Measurements from ENCODE around the gene PTP4A2.

The PTP4A2 gene

DNA sequence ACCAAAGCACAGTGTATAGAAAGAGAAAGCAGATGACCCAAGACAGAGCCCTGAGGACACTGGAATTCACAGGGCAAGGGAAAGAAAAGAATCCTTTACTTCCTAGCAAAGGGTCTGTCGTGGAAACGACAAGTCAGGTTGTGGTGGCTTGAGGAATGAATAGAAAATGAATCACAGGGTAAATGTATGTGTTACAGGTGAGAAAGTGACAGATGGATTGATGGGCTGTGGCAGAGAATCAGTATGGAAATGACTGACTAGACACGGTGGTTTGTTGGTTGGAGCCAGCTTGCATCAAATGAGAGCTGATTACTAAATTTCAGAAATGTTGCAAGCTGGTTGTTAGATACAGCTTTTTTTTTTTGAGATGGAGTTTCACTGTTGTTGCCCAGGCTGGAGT, 46.9 kb downstream of the PTP4A2 start:
- peak in 1 of 4 experiments; percentile 38 for DNase-seq (ENCODE audit: low read depth in 4 of 4, low spot score in 1 of 4)

DNA sequence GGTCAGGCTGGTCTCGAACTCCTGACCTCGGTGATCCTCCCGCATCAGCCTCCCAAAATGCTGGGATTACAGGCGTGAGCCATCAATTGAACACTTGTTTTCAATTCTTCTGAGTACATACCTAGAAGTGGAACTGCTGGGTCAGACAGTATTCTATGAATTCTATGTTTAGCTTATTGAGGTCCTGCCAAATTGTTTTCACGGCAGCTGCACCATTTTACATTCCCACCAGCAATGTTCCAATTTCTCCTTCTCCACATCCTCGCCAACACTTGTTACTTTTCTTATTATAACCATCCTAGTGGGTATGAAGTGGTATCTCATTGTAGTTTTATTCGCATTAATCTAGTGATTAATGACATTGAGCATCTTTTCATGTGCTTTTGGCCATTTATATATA, 49.9 kb downstream of the PTP4A2 start:
- no peak for DNase-seq (ENCODE audit: low read depth in 4 of 4, low spot score in 1 of 4)

DNA sequence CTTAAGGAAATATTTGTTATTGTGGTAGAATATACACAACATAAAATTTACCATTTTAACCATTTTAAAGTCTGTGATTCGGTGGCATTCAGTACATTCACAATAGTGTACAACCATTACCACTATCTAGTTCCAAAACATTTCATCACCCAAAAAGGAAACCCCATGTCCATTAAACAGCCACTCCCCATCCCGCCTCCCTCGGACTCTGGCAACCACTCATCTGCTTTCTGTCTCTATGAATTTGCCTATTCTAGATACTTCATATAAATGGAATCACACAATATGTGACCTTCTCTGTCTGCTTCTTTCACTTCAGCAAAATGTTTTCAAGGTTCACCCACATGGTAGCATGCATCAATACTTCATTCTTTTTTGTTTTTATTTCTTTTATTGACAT, 51.3 kb downstream of the PTP4A2 start:
- no peak for DNase-seq (ENCODE audit: low read depth in 4 of 4, low spot score in 1 of 4)

DNA sequence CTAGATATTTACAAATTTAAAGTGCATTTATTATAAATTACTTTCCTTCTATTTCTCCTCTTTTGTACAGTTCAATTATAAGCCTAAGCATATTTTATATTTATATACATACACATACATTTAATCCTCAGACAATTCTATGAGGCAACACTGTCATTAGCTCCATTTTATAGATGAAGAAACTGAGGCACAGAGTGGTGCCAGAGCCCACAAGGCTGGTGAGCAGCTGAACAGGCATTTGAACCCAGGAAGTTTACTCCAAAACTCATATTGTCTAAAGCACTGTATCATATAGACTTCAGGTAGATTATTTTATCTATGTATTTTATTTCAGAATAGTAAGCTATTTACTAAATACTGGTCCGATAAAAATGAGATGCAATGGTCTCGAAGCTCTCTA, 52.3 kb downstream of the PTP4A2 start:
- no peak for DNase-seq (ENCODE audit: low read depth in 4 of 4, low spot score in 1 of 4)

DNA sequence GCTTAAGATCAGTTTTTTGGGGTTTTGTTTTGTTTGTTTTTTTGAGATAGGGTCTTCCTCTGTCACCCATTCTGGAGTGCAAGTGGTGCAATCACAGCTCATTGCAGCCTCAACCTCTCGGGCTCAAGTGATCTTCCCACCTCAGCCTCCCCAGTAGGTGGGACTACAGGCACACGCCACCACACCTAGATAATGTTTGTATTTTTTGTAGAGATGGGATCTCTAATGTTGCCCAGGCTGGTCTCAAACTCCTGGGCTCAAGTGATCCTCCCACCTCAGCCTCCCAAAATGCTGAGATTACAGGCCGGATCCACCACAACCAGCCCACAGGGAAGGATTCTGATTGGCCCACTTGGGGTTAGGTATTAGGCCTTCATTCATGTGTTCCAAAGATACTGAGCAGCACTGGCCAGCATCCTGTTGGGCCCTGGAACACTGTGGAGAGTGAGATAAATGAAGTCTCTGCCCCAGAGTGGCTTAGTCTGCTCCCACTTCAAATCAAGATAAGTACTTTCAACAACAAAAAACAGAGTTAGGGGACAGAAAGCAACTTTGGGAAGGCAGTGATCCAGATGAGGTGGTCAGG, 54.7 kb downstream of the PTP4A2 start:
- no peak for DNase-seq (ENCODE audit: low read depth in 4 of 4, low spot score in 1 of 4)

DNA sequence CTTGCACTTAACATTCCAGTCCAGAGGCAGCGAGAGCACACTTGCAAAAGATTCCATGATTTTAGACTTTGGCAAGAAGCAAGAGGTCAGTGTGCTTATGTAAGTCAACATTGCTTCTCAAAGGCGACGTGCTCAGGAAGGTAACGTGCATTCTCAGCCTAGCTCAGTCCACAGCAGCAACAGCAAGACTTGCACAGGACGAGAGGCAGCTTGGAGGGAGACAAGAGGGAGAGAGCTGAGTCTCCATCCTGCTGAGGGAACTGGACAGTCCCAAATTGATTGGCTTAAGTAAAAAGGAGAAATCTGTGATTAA, 56.5 kb downstream of the PTP4A2 start:
- no peak for DNase-seq (ENCODE audit: low read depth in 4 of 4, low spot score in 1 of 4)

DNA sequence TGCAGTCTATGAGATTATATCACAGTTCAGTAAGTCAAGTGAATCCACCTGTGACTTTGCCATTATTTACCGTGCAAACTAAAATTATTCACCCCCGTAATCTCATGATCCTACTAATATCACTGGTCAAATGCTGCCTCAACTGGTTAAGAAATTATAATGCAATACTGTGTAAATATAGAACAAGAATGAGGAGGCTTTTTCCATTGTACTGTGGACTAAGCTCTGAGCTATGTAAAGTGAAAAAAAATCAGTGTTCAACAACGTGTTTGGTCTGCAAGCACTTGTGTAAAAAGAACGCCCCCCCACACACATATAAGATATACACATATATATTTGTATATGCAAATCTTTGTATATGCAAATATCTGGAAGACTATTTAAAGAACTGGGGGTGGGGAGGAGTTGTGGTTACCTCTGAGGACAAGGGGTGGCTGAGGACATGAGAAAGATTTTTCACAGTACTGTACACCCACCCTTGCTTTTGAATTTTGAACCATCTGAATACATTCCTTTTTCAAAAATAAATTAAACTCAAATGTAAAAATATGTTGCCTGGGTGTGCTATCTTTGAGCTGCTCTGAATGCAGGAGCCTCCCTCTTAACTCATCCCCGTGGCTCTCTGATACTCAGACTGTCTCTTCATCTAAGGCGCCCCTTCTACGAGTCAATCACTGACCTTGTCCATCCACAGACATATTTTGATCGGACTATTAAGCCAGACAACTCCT, 57.0 kb downstream of the PTP4A2 start:
- no peak for DNase-seq (ENCODE audit: low read depth in 4 of 4, low spot score in 1 of 4)

DNA sequence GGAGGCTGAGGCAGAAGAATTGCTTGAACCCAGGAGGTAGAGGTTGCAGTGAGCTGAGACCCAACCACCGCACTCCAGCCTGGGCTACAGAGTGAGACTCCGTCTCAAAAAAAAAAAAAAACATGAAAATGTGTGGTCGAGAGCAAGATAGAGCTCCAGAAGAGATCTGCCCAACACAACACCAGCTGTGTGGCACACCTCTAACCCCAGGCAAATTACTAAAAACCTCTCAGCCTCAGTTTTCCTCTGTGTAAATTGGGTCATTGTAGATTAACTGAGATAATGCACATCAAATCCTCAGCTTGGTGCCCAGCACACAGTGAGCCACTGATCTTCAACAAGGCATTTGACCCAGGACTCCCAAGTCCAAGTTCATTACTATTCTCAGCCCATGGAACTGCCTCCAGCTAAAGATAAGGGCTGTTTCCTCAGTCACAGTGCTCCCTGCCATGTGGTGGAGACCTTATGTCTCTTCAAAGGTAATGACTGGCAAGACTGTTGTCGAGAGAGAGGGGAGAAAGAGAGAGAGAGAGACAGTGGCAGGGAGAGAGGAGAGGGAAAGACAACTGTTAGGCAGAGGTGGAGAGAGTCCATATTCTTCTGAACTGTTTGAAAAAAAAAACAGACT, 58.1 kb downstream of the PTP4A2 start:
- no peak for DNase-seq (ENCODE audit: low read depth in 4 of 4, low spot score in 1 of 4)

DNA sequence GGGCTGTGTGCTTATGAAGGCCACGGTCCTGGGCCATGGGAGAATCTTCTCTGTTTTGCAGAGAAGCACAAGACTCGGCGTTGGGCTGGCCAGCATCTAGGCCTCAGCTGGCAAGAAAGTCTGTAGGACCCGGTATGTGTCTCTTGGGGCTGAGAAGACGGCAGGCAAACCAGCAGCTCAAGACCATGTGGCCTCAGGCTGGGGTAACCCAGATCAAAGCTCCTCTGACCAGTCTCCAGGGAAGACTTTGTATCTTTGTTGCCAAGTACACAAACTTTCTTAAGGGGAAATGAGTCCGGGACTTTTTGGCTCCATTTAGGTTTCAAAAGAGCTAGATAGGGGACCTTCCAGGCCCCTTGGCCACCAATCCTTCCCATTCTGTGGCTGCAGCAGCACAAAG, 60.1 kb downstream of the PTP4A2 start:
- no peak for DNase-seq (ENCODE audit: low read depth in 4 of 4, low spot score in 1 of 4)

DNA sequence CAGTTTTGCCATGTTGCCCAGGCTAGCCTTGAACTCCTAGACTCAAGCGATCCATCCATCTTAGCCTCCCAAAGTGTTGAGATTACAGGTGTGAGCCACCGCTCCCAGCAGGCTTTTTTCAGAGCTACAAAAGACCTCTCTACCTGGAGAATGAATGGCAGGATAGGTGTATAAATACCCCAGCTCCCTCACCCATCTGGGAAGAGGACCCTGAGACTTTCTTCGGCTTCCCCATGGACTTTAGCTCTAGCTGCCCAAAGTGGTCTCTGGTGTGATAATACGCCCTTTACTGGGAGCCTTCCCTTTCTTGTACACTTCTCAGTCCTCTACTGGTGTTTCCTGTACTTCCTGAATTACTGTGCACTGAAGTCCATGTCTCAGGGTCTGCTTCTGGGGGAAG, 60.6 kb downstream of the PTP4A2 start:
- no peak for DNase-seq (ENCODE audit: low read depth in 4 of 4, low spot score in 1 of 4)

DNA sequence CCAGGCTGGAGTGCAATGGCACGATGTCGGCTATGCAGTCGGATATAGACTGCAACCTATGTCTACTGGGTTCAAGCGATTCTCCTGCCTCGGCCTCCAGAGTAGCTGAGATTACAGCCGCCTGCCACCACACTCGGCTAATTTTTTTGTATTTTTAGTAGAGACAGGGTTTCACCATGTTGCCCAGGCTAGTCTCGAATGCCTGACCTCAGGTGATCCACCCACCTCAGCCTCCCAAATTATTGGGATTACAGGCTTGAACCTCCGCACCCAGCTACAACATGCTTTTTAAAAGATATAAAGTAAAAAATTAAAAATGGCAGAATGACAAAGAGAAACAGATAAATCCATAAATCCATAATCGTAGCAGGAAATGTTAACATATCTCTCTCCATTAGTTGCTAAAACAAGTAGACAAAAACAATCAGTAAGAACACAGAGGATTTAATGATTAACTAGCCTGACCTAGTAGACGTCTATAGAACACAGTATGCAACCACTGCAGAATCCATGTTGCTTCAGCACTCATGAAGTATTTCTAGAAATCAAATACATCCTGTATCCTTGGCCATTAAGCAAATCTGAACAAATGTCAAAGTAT, 62.4 kb downstream of the PTP4A2 start:
- no peak for DNase-seq (ENCODE audit: low read depth in 4 of 4, low spot score in 1 of 4)

DNA sequence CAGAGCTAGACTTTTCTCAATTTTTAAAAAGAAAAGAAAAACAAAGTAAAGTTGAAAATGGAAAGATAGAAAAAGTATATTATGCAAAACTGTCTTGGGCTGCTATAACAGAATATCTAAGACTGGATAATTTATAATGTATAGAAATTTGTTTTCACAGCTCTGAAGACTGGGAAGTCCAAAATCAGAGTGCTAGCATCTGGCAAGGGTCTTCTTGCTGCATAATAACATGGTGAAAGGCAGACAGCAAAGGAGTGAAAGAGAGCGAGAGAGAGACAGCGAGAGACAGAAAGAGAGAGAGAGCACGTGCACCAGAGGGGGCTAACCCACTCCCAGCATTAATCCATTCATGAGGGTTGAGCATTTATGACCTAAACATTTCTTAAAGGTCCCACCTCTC, 63.2 kb downstream of the PTP4A2 start:
- DNase-seq (ENCODE audit: low read depth in 4 of 4, low spot score in 1 of 4), result no peak

DNA sequence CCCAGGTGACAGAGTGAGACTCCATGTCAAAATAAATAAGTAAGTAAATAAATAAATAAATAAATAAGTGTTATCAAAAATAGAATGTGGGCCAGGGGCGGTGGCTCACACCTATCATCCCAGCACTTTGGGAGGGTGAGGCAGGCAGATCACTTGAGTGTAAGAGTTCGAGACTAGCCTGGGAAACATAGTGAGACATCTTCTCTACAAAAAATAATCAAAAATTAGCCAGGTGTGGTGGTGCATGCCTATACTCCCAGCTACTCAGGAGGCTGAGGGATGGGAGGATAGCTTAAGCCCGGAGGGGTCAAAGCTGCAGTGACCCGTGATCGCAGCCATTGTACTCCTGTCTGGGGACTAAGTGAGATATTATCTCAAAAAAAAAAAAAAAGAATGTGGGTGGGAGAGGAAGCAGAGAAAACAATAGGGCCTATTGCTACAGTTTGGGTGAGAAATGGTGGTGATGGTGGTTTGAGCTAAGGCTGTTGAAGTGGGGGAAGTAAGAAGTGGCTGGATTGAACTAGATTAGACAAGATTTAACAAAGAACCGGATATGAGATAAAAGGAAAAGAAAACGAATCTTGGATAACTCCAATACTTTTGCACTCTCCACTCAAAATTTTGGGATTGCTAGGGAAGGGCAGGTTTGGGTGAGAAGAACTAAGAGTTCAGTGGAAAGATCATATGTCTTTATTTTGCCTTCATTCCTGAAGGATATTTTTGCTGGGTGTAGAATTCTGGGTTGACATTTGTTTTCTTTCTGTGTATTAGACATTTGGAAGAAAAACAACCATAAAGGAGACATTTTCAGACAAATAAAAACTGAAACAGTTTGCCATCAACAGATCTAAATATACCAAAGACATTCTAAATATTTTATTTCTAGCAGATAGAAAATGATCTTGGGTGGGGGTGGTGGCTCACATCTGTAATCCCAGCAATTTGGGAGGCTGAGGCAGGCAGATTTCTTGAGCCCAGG, 65.2 kb downstream of the PTP4A2 start:
- no peak for DNase-seq (ENCODE audit: low read depth in 4 of 4, low spot score in 1 of 4)

DNA sequence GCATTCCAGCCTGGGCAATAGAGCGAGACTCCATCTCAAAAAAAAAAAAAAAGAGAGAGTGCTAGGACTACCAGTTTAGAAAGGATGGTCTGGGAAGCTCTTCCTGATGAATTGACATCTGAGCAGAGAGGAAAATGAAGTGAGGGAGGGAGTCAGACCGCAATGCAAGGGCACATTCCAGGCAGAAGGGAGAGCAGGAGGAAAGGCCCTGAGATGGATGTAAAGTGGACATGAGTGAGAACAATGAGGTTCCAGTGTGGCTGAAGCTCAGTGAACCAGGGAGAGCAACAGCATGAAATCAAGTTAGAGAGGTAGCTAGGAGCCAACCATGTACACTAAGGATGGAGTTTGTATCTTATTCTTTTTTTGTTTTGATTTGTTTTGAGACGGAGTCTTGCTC, 66.5 kb downstream of the PTP4A2 start:
- no peak for DNase-seq (ENCODE audit: low read depth in 4 of 4, low spot score in 1 of 4)

DNA sequence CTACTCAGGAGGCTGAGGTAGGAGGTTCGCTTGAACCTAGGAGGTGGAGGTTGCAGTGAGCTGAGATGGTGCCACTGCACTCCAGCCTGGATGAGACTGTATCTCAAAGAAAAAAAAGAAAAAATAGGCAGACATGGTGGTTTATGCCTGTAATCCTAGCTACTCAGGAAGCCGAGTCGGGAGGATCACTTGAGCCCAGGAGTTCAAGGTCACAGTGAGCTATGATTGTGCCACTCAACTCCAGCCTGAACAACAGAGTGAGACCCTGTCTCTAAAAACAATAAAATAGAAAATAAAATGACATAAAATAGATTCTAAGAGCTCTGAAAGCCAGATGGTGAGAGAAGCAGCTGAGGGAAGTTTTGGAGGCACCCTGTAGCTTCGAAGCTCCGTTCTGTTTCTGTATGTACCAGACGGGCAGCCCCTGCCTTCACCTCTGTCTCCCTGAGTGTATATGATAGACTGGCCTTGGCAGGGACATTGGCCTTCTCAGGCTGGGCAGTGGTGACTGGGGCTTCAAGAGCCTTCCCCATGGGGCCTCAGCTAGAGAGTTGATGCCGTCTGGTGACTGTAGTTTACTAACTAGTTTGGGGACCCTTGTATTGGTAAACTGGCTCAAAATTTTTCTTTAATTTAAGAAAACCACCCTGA, 68.0 kb downstream of the PTP4A2 start:
- no peak for DNase-seq (ENCODE audit: low read depth in 4 of 4, low spot score in 1 of 4)

DNA sequence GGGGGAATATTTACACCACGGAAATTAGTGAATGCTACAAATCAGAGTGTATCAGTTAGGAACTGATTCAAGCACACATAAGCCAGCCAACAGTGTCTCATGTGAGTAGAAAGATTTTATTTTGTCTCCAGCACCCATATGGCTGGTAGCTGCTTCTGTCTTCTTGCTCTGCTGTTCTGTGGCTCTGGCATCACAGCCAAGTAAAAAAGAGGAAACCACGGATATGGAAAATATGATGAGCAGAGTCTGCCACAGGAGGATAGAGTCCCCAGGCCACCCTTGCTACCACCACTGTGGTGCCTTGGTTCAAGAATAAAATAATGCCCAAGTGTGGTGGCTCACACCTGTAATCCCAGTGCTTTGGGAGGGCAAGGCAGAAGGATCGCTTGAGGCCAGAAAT, 68.7 kb downstream of the PTP4A2 start:
- no peak for DNase-seq (ENCODE audit: low read depth in 4 of 4, low spot score in 1 of 4)

DNA sequence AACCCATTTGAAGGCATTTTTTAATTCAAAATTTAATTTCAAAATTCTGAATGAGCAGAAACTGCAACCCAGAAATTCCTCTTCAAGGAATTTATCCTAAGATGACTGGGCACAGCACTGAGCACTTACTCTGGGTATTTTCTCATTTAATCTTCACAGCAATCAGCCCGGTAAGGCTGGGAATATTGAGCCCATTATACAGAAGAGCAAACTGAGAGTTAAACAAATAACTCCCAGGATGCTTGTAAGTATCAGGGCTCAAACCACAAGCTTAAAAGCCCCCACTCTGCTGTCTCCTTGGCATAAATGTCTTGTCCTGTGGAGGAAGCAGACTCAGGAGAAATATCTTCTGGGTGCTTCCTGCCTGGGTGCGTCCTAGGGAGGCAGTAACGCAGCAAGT, 69.3 kb downstream of the PTP4A2 start:
- no peak for DNase-seq (ENCODE audit: low read depth in 4 of 4, low spot score in 1 of 4)

DNA sequence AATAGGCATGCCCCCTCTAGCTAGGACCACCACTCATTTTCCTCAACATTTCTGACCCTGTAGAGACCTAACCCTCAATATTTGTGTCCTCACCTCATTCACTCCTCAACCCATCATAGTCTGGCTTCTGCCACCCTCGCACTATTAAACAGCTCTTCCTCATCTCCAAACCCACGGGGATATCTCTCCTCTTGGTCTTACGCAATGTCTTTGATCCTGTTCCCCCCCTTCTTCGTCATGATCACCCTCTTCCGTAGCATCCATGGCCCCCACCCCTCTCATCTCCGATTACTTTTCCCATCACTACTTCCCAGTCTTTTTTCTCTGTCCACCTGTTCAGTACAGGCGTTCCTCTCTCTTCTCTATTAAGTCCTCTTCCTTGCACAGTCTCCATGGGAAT, 70.6 kb downstream of the PTP4A2 start:
- DNase-seq (ENCODE audit: low read depth in 4 of 4, low spot score in 1 of 4), result no peak

DNA sequence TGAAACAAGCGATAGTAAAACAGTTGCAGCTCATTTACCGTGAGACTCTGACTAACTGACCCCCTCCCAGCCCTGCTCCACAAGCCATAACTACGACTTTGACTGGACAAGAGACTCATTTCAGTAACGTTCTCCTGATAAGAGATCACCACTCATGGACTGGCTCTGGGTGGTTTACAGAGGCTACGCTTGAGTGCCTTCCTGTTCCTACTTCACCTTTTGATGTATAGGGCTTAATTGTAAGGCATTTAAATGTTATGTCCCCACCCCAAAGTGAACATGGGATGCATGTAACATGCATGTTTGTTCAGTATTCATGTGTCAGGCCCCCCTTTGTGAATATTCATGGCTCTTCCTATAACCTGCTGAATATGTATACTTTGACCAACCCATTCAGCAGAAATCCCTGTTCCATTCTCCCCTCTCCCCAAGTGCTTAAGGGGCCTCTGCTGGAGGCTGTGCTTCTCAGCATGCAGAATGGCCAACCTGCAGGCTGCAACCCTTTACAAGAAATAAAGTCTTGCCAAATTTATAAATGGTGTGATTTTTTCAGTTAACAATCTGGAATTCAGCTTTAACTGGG, 71.6 kb downstream of the PTP4A2 start:
- DNase-seq (ENCODE audit: low read depth in 4 of 4, low spot score in 1 of 4), result no peak

DNA sequence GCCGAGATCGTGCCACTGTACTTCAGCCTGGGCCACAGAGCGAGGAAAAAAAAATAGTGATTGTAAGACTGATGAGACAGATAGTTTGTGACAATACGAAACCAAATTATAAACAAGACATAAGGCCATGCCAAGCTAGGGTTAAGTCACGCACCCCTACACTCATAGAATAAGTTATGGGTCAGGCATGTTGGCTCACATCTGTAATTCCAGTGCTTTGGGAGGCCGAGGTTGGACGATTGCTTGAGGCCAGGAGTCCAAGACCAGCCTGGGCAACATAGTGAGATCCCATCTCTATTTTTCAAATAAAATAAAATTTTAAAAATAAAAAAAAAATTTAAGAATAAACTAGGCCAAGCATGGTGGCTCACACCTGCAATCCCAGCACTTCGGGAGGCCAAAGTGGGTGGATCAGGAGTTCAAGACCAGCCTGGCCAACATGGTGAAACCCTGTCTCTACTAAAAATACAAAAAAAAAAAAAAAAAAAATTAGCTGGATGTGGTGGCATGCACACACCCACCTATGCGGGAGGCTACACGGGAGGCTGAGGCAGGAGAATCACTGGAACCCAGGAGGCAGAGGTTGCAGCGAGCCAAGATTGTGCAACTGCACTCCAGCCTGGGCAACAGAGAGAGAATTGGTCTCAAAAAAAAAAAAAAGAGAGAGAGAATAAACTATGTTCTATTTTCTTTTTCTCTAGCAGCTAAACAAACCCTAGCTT, 72.3 kb downstream of the PTP4A2 start:
- DNase-seq (ENCODE audit: low read depth in 4 of 4, low spot score in 1 of 4), result no peak
